WTC11 (cell line): Measurements from ENCODE around the gene CNTNAP2. TPM values are rescaled to one million over a fixed set of nuclear protein-coding genes. Genes with fewer than 3 reads are reported as not detected.

Source experiments
- ATAC-seq: fragments of 200-7000 bp; cut with Tn5 transposase; 2 replicates; pipeline ENCODE4 v1.10.0; 2021; ENCODE audit warnings: mild to moderate bottlenecking, moderate library complexity
- CTCF ChIA-PET: fragments of 300-600 bp; sonication (Branson Sonifier 250); formaldehyde crosslinking; loops from one replicate; lab custom pipeline; 2021; ENCODE audit warnings: antibody characterized with exemption; lab: Charles Lee
- POLR2A ChIA-PET: fragments of 350-600 bp; sonication (Branson Sonifier 250); formaldehyde crosslinking; loops from one replicate; lab custom pipeline; 2021; ENCODE audit warnings: antibody characterized with exemption; lab: Charles Lee
- DNase-seq: peaks from one replicate; pipeline ENCODE4 v3.0.0; 2021; ENCODE audit warnings: low spot score
- H3K27ac Mint-ChIP-seq: 2 replicates; pipeline ENCODE4 v1.8.0; 2021; ENCODE audit warnings: mixed read lengths
- H3K27me3 Mint-ChIP-seq: 2 replicates; pipeline ENCODE4 v1.8.0; 2021; ENCODE audit warnings: low read depth, mild to moderate bottlenecking, moderate library complexity, mixed read lengths
- H3K36me3 Mint-ChIP-seq: 2 replicates; pipeline ENCODE4 v1.8.0; 2021; ENCODE audit warnings: mixed read lengths
- H3K4me1 Mint-ChIP-seq: 2 replicates; pipeline ENCODE4 v1.8.0; 2022; ENCODE audit warnings: mixed read lengths
- H3K4me3 Mint-ChIP-seq: 2 replicates; pipeline ENCODE4 v1.8.0; 2021; ENCODE audit warnings: mild to moderate bottlenecking, moderate library complexity, mixed read lengths
- H3K9me3 Mint-ChIP-seq: 2 replicates; pipeline ENCODE4 v1.8.0; 2021; ENCODE audit warnings: mixed read lengths
- CREB1 ChIP-seq: sonication (generic); formaldehyde crosslinking; IDR thresholded peaks from 2 replicates; pipeline ENCODE4 v1.8.0; 2023; ENCODE audit warnings: mild to moderate bottlenecking, missing genetic modification reagents
- ESRRA ChIP-seq: sonication (generic); formaldehyde crosslinking; IDR thresholded peaks from 2 replicates; pipeline ENCODE4 v1.8.1; 2022; ENCODE audit warnings: mild to moderate bottlenecking, missing genetic modification reagents, borderline replicate concordance
- FOXP1 ChIP-seq: sonication (generic); formaldehyde crosslinking; IDR thresholded peaks from 2 replicates; pipeline ENCODE4 v1.8.0; 2022; ENCODE audit warnings: missing genetic modification reagents, mild to moderate bottlenecking, moderate library complexity, borderline replicate concordance
- JUN ChIP-seq: sonication (generic); formaldehyde crosslinking; IDR thresholded peaks from 2 replicates; pipeline ENCODE4 v1.8.0; 2023; ENCODE audit warnings: mild to moderate bottlenecking, missing genetic modification reagents
- KAT7 ChIP-seq: sonication (generic); formaldehyde crosslinking; IDR thresholded peaks from 2 replicates; pipeline ENCODE4 v1.8.1; 2023; ENCODE audit warnings: missing genetic modification reagents, mild to moderate bottlenecking, borderline replicate concordance
- NFE2L1 ChIP-seq: sonication (generic); formaldehyde crosslinking; IDR thresholded peaks from 2 replicates; pipeline ENCODE4 v1.8.1; 2023; ENCODE audit warnings: missing genetic modification reagents
- NR1H2 ChIP-seq: sonication (generic); formaldehyde crosslinking; IDR thresholded peaks from 2 replicates; pipeline ENCODE4 v1.9.0; 2021; ENCODE audit warnings: mild to moderate bottlenecking, moderate library complexity, missing genetic modification reagents
- NR2C2 ChIP-seq: sonication (generic); formaldehyde crosslinking; IDR thresholded peaks from 2 replicates; pipeline ENCODE4 v1.8.0; 2022; ENCODE audit warnings: mild to moderate bottlenecking, missing genetic modification reagents
- NR3C1 ChIP-seq: sonication (generic); formaldehyde crosslinking; conservative IDR thresholded peaks from 2 replicates; pipeline ENCODE4 v1.8.1; 2023; ENCODE audit warnings: low read depth, mild to moderate bottlenecking, missing genetic modification reagents
- PRRX2 ChIP-seq: fragments of 250-450 bp; sonication (Bioruptor Pico); IDR thresholded peaks from 2 replicates; pipeline ENCODE4 v1.8.0; 2021; ENCODE audit warnings: mild to moderate bottlenecking
- SMAD4 ChIP-seq: sonication (generic); formaldehyde crosslinking; IDR thresholded peaks from 2 replicates; pipeline ENCODE4 v1.8.0; 2022; ENCODE audit warnings: mild to moderate bottlenecking, missing genetic modification reagents
- SOX15 ChIP-seq: fragments of 250-450 bp; sonication (Bioruptor Pico); IDR thresholded peaks from 2 replicates; pipeline ENCODE4 v1.9.0; 2021; ENCODE audit warnings: mild to moderate bottlenecking
- TEAD4 ChIP-seq: sonication (generic); formaldehyde crosslinking; IDR thresholded peaks from 2 replicates; pipeline ENCODE4 v1.8.0; 2022; ENCODE audit warnings: mild to moderate bottlenecking, missing genetic modification reagents
- ZNF317 ChIP-seq: sonication (generic); formaldehyde crosslinking; IDR thresholded peaks from 2 replicates; pipeline ENCODE4 v1.8.1; 2023; ENCODE audit warnings: low read depth, mild to moderate bottlenecking, moderate library complexity, missing genetic modification reagents, borderline replicate concordance
- total RNA-seq: library from RNA; stranded (reverse); gene quantifications from 3 replicates; pipeline ENCODE4 v1.2.3, GENCODE V29; 2021
- TF ChIP-seq, protein P1 (sequence below): fragments of 250-450 bp; sonication (Bioruptor Pico); IDR thresholded peaks from 2 replicates; pipeline ENCODE4 v2.1.2; 2022; ENCODE audit warnings: mild to moderate bottlenecking, moderate library complexity
- TF ChIP-seq, protein P2 (sequence below): fragments of 250-450 bp; sonication (Bioruptor Pico); conservative IDR thresholded peaks from 2 replicates; pipeline ENCODE4 v1.9.0; 2021; ENCODE audit warnings: mild to moderate bottlenecking
- TF ChIP-seq, protein P3 (sequence below): sonication (generic); formaldehyde crosslinking; IDR thresholded peaks from 2 replicates; pipeline ENCODE4 v1.8.0; 2022; ENCODE audit warnings: mild to moderate bottlenecking, missing genetic modification reagents
- TF ChIP-seq, protein P4 (sequence below): sonication (generic); formaldehyde crosslinking; IDR thresholded peaks from 2 replicates; pipeline ENCODE4 v1.8.1; 2022; ENCODE audit warnings: mild to moderate bottlenecking, moderate library complexity, missing genetic modification reagents
- TF ChIP-seq, protein P5 (sequence below): sonication (generic); formaldehyde crosslinking; IDR thresholded peaks from 2 replicates; pipeline ENCODE4 v1.8.1; 2023; ENCODE audit warnings: mild to moderate bottlenecking, missing genetic modification reagents
- TF ChIP-seq, protein P6 (sequence below): sonication (generic); formaldehyde crosslinking; conservative IDR thresholded peaks from 2 replicates; pipeline ENCODE4 v1.8.1; 2022; ENCODE audit warnings: mild to moderate bottlenecking, missing genetic modification reagents
- TF ChIP-seq, protein P7 (sequence below): sonication (generic); formaldehyde crosslinking; IDR thresholded peaks from 2 replicates; pipeline ENCODE4 v1.8.1; 2022; ENCODE audit warnings: low read depth, mild to moderate bottlenecking, moderate library complexity, missing genetic modification reagents, borderline replicate concordance
- TF ChIP-seq, protein P8 (sequence below): sonication (generic); formaldehyde crosslinking; IDR thresholded peaks from 2 replicates; pipeline ENCODE4 v1.8.1; 2022; ENCODE audit warnings: mild to moderate bottlenecking, missing genetic modification reagents, moderate library complexity, borderline replicate concordance

The CNTNAP2 gene
- total RNA-seq, 1 experiment from 2014 or later: 63.8 TPM

DNA sequence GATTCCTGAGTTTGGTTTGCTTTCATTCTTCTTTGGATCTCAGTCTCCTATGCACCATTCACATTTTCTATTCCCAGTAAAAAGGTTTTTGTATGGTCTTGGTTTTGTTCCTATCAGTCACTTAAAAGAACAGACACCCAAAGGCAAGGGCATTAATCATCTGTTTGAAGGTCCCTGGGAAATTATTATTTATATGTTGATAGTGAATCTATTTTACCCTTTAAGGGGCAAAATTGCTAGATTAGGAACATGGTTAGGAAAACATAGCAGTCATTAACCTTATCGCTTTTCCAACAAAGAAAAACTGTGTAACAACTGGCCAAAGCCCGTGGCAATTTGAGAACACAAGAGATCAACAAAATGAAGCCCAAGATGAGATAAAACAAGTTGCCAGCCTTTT lies 1327.3 kb downstream of the CNTNAP2 start:
- TF ChIP-seq CREB1 (CRISPR knock-in tag) (no peak), FOXP1 (CRISPR knock-in tag) (no peak), PRRX2 (CRISPR knock-in tag) (no peak), ZNF317 (no peak), SMAD4 (CRISPR knock-in tag) (no peak), NR3C1 (CRISPR knock-in tag) (no peak), NR1H2 (CRISPR knock-in tag) (no peak), TEAD4 (no peak), SOX15 (CRISPR knock-in tag) (no peak), NR2C2 (no peak)
- TF ChIP-seq, protein P1, sequence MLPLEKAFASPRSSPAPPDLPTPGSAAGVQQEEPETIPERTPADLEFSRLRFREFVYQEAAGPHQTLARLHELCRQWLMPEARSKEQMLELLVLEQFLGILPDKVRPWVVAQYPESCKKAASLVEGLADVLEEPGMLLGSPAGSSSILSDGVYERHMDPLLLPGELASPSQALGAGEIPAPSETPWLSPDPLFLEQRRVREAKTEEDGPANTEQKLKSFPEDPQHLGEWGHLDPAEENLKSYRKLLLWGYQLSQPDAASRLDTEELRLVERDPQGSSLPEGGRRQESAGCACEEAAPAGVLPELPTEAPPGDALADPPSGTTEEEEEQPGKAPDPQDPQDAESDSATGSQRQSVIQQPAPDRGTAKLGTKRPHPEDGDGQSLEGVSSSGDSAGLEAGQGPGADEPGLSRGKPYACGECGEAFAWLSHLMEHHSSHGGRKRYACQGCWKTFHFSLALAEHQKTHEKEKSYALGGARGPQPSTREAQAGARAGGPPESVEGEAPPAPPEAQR (CRISPR knock-in tag): no peak
- TF ChIP-seq, protein P2, sequence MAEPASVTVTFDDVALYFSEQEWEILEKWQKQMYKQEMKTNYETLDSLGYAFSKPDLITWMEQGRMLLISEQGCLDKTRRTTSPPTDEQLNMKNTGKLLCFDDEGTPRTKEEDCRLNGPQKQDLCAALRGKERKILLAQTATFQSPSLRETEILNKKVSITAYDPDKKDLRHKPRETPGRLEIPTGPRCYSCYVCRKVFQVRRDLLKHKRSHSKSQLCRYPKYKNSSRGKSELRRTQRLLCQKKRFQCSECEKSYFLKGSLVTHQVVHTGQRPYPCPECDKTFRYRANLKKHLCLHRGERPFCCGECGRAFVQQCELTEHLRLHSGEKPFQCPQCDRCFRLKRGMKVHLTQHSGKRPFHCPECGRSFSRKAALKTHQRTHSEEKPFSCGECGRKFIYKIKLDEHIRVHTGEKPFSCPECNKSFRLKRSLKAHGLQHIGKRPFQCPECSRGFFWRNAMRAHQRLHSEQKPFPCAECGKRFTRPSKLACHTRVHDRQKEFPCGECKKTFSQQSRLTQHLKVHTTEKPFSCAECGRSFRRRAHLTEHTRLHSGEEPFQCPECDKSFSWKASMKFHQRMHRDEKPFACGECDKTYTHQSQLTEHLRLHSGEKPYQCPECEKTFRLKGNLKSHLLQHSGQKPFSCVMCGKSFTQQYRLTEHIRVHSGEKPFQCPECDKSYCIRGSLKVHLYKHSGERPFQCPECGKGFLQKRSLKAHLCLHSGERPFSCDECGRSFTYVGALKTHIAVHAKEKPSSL (CRISPR knock-in tag): no peak
- TF ChIP-seq, protein P3, sequence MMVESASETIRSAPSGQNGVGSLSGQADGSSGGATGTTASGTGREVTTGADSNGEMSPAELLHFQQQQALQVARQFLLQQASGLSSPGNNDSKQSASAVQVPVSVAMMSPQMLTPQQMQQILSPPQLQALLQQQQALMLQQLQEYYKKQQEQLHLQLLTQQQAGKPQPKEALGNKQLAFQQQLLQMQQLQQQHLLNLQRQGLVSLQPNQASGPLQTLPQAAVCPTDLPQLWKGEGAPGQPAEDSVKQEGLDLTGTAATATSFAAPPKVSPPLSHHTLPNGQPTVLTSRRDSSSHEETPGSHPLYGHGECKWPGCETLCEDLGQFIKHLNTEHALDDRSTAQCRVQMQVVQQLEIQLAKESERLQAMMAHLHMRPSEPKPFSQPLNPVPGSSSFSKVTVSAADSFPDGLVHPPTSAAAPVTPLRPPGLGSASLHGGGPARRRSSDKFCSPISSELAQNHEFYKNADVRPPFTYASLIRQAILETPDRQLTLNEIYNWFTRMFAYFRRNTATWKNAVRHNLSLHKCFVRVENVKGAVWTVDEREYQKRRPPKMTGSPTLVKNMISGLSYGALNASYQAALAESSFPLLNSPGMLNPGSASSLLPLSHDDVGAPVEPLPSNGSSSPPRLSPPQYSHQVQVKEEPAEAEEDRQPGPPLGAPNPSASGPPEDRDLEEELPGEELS (CRISPR knock-in tag): no peak
- TF ChIP-seq, protein P4, sequence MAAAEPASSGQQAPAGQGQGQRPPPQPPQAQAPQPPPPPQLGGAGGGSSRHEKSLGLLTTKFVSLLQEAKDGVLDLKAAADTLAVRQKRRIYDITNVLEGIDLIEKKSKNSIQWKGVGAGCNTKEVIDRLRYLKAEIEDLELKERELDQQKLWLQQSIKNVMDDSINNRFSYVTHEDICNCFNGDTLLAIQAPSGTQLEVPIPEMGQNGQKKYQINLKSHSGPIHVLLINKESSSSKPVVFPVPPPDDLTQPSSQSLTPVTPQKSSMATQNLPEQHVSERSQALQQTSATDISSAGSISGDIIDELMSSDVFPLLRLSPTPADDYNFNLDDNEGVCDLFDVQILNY: no peak
- H3K9me3 Mint-ChIP-seq: peaks cover 7% of the 10 kb centered on the region
- no peak overlapping the region for H3K4me3 Mint-ChIP-seq
- CTCF ChIA-PET: no interaction called here
- POLR2A ChIA-PET: no interaction called here
- DNase-seq (no peak), ATAC-seq (no peak)
- H3K27me3 Mint-ChIP-seq: peaks cover 60% of the 10 kb centered on the region
- H3K27ac Mint-ChIP-seq: no peak overlapping the region
- H3K4me1 Mint-ChIP-seq: peaks cover 6% of the 10 kb centered on the region; the same call in 1 of the 2 replicates
- H3K36me3 Mint-ChIP-seq: peaks cover 6% of the 10 kb centered on the region; the same call in 1 of the 2 replicates

DNA sequence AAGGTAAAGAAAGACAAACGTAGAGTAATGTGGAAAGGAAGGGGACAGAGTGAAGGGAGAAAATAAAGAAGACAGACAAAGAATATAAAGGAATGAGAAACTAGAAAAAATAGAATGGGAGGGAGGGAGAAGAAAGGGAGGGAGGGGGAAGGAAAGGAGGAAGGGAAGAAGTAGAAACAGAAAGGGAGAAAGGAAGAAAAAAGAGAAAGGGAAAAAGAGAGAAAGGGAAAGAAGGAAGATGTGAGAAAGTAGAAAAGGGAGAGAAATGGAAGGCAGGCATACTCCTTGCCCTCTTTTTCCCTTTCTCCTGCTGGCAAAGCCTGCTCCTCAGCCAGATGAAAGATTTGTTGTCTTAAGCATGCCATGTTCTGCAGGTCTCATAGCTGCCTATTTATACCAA lies 1336.2 kb downstream of the CNTNAP2 start:
- no peak for ATAC-seq
- CTCF ChIA-PET: no interaction called here
- Mint-ChIP-seq H3K4me1 (peaks cover 9% of the 10 kb centered on the region), H3K27ac (no peak overlapping the region), H3K36me3 (no peaks in the 10 kb centered on the region), H3K9me3 (no peaks in the 10 kb centered on the region)
- POLR2A ChIA-PET: no interaction called here
- DNase-seq: no peak
- TF ChIP-seq KAT7 (CRISPR knock-in tag): no peak
- no peak for TF ChIP-seq JUN (CRISPR knock-in tag)
- TF ChIP-seq, all 79 proteins: peak for 0
- Mint-ChIP-seq H3K27me3 (no peaks in the 10 kb centered on the region), H3K4me3 (no peak overlapping the region)

DNA sequence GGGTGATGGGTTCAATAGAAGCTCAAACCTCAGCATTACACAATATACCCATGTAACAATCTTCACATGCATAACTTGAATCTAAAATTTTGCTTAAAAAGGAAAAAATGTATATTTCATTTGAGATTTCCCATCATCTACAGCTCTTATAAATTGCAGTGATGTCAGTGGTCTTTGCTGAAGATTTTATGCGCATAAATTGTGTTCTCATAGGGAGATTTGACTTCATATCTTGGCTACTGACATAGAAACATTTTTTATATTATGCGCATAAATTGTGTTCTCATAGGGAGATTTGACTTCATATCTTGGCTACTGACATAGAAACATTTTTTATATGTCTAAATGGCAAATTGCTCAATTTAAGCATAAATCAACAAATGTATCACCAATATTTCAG lies 1348.6 kb downstream of the CNTNAP2 start:
- ChIA-PET POLR2A (no interaction called here), CTCF (no interaction called here)
- Mint-ChIP-seq H3K4me3 (no peak overlapping the region), H3K9me3 (peaks cover 5% of the 10 kb centered on the region; the same call in 1 of the 2 replicates), H3K27me3 (no peaks in the 10 kb centered on the region), H3K36me3 (no peaks in the 10 kb centered on the region), H3K27ac (no peak overlapping the region), H3K4me1 (no peaks in the 10 kb centered on the region)
- ATAC-seq (no peak), DNase-seq (no peak)
- TF ChIP-seq, protein P5, sequence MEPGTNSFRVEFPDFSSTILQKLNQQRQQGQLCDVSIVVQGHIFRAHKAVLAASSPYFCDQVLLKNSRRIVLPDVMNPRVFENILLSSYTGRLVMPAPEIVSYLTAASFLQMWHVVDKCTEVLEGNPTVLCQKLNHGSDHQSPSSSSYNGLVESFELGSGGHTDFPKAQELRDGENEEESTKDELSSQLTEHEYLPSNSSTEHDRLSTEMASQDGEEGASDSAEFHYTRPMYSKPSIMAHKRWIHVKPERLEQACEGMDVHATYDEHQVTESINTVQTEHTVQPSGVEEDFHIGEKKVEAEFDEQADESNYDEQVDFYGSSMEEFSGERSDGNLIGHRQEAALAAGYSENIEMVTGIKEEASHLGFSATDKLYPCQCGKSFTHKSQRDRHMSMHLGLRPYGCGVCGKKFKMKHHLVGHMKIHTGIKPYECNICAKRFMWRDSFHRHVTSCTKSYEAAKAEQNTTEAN (CRISPR knock-in tag): no peak
- no peak for TF ChIP-seq NFE2L1
- TF ChIP-seq ESRRA (CRISPR knock-in tag): no peak
- TF ChIP-seq, protein P6, sequence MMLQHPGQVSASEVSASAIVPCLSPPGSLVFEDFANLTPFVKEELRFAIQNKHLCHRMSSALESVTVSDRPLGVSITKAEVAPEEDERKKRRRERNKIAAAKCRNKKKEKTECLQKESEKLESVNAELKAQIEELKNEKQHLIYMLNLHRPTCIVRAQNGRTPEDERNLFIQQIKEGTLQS: no peak
- TF ChIP-seq, protein P7, sequence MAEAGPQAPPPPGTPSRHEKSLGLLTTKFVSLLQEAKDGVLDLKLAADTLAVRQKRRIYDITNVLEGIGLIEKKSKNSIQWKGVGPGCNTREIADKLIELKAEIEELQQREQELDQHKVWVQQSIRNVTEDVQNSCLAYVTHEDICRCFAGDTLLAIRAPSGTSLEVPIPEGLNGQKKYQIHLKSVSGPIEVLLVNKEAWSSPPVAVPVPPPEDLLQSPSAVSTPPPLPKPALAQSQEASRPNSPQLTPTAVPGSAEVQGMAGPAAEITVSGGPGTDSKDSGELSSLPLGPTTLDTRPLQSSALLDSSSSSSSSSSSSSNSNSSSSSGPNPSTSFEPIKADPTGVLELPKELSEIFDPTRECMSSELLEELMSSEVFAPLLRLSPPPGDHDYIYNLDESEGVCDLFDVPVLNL: no peak
- TF ChIP-seq, protein P8, sequence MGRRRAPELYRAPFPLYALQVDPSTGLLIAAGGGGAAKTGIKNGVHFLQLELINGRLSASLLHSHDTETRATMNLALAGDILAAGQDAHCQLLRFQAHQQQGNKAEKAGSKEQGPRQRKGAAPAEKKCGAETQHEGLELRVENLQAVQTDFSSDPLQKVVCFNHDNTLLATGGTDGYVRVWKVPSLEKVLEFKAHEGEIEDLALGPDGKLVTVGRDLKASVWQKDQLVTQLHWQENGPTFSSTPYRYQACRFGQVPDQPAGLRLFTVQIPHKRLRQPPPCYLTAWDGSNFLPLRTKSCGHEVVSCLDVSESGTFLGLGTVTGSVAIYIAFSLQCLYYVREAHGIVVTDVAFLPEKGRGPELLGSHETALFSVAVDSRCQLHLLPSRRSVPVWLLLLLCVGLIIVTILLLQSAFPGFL (CRISPR knock-in tag): no peak
